GM21381 (cell line): ENCODE measurements around the gene USP5.
"Not testable (repeated sequence)": the region's sequence is repeated elsewhere in the genome, so short reads cannot be mapped to it uniquely, and the experiment has no call there.

Experiments used
- ATAC-seq: cut with Tn5 transposase; IDR thresholded peaks from one replicate; pipeline ENCODE4 v1.9.1; 2021; ENCODE audit warnings: mild to moderate bottlenecking, moderate library complexity; ENCODE audit not compliant: unreplicated experiment

Gene USP5

GRCh38 chr12:6863033-6863432 is 11.1 kb downstream of the USP5 start:
- ATAC-seq, result no peak

- no peak for ATAC-seq
These were observed 11.8 kb downstream of the USP5 start for GRCh38 chr12:6863586-6864321.

GRCh38 chr12:6865307-6865706 is 13.4 kb downstream of the USP5 start:
- ATAC-seq, result not testable (repeated sequence)

GRCh38 chr12:6866163-6866919 is 14.4 kb downstream of the USP5 start:
- ATAC-seq, result no peak

GRCh38 chr12:6866920-6867412 is 15.0 kb downstream of the USP5 start:
- peak; percentile 5 for ATAC-seq

- peak; percentile 57 for ATAC-seq
These were observed 15.7 kb downstream of the USP5 start, which contains the start of gene TPI1 for GRCh38 chr12:6867413-6868210. TSS of gene TPI1 (plus strand) at chr12:6867531. CDS start at chr12:6867567, 36 bp downstream.

GRCh38 chr12:6868211-6869048 is 16.5 kb downstream of the USP5 start:
- no peak for ATAC-seq

DNA sequence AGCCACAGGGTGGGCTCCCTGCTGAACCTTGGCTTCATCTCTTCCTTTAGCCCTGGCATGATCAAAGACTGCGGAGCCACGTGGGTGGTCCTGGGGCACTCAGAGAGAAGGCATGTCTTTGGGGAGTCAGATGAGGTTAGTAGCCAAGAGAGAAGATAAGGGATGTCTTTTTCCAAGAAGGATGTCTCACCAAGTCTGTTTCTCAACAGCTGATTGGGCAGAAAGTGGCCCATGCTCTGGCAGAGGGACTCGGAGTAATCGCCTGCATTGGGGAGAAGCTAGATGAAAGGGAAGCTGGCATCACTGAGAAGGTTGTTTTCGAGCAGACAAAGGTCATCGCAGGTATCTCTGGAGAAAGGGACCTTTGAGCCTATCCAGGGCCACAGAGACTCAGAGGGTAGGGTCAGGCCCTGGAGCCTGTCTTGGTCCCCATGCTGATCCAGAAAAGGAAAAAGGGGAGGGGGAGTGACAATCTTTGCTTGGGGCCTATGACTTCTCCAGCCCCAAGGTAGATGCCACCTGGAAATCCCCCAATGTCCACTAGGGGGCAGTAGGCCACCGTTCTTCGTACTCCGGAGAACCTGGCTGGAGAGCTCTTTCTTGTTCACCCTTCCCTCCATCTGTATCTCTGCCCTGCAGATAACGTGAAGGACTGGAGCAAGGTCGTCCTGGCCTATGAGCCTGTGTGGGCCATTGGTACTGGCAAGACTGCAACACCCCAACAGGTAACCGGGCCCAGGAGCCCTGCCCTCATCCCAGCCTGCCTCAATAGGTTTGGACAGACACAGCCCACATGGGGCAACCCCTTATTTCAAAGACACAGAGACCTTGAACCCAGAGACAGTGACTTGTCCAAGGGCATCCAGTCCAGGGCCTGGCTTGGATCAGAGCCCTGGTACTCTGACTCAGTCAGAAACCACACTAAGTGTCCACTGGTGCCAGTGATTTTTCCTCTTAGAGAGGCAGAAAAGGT is 17.4 kb downstream of the USP5 start:
- no peak for ATAC-seq

GRCh38 chr12:6870304-6870703 is 18.4 kb downstream of the USP5 start:
- not testable (repeated sequence) for ATAC-seq

- no peak for ATAC-seq
These were observed 19.4 kb downstream of the USP5 start for GRCh38 chr12:6871052-6871957.

DNA sequence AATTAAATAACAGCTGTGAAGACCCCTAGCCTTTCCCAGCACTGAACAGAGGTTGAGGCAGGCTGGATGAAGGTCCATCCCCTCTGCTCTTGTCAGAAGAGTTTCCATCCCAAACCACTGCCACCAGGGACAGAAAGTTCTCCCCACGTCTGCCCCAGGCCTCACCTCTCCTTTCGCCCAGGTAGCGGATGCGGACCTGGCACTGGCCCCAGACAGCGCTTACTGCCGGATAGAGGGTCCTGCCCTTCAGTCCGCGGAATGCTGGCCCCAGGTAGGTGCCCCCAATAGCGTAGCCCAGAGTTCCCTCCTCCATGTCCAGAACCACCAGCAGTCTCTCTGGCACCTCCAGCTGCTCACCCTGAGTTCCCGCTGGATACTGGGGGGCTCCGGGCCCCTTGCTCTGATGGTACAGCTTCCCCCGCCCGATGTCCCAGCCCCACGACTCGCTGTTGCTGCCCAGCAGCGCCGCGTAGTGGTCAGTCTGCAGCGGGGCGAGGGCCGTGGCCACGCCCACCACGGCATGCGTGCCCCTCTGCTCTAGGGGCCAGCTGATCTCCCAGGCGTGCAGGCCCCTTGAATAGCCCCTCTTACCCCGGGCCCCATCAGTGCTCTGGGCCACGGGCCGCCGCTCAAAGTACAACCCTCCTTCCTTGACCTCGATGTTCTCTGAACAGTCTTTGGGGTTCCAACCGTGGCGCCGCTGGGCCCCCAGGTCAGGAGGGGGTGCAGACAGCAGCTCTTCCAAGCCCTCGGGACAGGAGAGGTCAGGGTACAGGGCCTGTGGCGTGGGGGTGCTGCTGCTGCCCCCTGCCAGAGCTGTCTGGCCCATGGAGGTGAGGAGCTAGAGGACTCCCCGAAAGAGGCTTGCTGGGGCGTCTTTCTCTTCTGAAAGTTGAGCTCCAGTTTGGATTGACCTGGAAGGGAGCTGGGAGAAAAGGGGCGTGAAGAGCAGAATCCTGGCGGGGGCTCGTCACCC is 20.4 kb downstream of the USP5 start:
- ATAC-seq, result no peak

DNA sequence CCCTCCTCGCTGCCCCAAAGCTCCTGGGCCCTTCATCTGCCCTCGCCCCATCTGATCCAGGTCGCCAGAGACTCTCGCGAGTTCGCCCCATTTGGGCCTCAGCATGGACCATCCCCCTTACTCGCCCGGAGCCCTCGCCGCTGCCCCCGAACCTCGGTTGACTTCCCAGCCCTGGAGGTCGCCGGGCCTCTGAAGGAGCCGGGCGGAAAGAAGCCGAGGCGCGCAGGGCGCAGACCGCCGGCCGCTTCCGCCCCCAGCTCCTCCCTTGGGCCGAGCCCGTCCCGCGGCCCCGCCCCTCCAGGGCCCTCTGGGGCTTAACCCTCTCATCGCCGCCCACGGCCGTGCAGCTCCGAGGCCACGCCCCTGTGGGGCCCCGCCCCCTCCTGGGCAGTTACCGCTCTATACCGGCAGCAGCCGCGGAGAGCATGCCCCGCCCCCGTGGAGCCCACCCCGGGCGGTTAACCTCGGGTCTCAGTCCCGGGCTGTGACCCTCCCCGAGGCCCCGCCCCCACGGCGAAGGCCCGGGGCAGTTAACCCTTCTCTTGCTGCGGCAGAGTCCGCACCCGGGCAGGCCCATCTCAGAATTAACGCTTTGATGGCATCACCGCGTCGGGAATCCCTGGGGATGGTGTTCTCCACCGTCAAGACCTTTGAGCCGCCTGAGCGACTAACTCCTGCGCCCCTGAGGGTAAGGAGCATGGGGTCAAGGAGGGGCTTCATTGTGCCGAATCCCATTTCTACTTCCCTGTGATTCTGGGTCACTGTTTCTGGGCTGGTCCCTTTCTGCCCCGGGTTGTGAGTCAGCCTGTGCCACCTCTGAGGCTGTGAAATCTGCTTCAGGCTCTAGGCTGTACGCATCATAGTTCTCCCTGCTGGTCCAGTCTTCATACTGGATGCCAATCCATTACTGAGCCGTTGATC is 21.4 kb downstream of the USP5 start, which contains the start of gene SPSB2:
TSS of gene SPSB2 (minus strand) at position 210 of the 921 bp plus-strand sequence. CDS start 402 bp downstream, outside the sequence.
- ATAC-seq, result peak; percentile 75

- not testable (repeated sequence) for ATAC-seq
These were observed 22.0 kb downstream of the USP5 start for GRCh38 chr12:6874015-6874368.

- not testable (repeated sequence) for ATAC-seq
These were observed 27.9 kb downstream of the USP5 start for GRCh38 chr12:6879824-6880223.

DNA sequence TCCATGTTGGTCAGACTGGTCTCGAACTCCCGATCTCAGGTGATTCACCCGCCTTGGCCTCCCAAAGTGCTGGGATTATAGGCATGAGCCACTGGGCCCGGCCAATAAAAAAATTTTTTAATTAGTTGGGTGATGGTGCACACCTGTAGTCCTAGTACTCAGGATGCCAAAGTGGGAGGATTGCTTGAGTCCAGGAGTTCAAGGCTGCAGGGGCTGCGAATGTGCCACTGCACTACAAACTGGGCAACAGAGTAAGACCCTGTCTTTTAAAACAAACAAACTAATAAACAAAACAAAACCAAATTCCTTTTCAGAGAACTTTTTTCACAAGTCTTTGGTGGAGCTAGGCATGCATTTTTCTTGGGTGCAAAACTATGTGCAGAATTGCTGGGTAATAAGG is 31.3 kb downstream of the USP5 start:
- no peak for ATAC-seq

GRCh38 chr12:6883683-6884082 is 31.7 kb downstream of the USP5 start:
- no peak for ATAC-seq
